Measurements from ENCODE around the gene CHRNB4.

- TF ChIP-seq CTCF (IDR thresholded peaks at IDR 0.05), result no peak
- TF ChIP-seq POLR2A (IDR thresholded peaks at IDR 0.05), result no peak
These were observed 9.0 kb upstream of the CHRNB4 start for GRCh38 chr15:78650022-78650421.
